ENCODE data around the gene CRKL.
"Not testable (repeated sequence)": the region's sequence is repeated elsewhere in the genome, so short reads cannot be mapped to it uniquely, and the experiment has no call there.

Gene CRKL

DNA sequence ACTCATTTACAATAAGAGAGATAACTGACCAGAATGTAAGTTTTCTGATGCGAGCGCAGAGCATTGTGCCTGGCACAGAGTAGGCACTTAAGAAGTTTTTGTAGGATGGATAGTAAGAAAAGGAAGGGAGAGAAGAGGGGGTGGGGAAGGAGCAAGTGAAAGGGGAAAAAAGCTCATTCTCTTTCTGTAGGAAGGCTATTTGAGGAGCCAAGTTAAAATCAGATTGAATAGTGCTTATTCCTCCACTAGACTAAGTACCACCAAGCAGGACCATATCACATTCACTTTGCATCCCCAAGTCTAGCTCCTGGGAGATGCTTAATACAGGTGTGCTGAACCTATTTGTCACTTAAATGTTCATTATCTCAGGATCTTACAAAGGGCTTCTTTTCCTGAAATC, 14.1 kb upstream of the CRKL start:
- no peak for DNase-seq

DNA sequence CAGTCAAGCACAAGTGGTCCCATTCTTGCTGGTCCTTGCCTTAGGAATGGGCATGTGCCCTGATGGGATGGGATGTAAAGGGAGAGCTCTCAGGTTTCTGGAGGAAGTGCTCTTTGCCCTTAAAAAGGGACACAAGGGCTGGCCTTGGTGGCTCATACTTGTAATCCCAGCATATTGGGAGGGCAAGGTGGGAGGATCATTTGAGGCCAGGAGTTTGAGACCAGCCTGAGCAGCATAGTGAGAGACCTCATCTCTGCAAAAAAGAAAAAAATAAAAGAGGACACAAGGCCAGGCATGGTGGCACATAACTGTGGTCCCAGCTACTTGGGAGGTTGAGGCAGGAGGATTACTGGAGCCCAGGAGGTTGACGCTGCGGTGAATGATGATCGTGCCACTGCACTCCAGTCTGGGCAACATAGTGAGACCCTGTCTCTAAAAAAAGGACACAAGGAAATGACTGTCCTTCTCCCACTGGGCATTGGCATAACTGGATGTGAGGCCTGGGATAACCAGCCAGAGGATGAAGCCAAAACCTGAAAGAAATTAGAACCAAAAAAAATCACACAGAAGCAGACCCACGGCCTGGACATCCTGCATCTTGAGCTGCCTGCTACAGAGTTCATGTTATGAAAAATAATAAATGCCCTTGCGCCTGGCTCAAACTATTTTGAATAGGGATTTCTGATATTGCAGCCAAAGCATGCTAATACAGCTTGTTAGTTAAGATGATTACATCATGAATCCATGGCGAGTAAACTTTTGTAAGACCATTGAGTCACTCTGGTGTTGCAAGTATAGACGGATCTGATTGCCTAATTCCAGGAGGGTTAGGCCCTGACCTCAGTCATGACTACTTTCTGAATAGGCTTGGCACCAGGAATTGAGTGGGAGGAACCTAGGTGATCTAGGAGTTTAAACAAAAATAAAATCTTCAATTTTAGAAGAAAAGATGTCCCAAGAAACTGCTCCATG, 12.9 kb upstream of the CRKL start:
- no peak for DNase-seq

DNA sequence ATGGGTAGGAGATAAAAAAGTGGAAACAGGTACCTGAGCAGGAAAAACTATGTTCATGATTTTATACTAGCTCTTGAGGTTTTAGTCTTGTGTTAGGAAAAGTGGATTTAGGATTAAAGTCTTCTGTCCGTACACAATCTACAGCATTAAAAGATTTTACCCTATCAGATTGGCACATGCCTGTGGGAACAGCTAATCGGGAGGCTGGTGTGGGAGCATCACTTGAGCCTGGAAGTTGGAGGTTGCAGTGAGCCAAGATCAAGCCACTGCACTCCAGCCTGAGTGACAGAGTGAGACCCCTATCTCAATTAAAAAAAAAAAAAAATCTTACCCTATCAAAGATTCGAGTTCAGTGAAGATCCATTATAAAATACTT, 12.2 kb upstream of the CRKL start:
- DNase-seq, result no peak

DNA sequence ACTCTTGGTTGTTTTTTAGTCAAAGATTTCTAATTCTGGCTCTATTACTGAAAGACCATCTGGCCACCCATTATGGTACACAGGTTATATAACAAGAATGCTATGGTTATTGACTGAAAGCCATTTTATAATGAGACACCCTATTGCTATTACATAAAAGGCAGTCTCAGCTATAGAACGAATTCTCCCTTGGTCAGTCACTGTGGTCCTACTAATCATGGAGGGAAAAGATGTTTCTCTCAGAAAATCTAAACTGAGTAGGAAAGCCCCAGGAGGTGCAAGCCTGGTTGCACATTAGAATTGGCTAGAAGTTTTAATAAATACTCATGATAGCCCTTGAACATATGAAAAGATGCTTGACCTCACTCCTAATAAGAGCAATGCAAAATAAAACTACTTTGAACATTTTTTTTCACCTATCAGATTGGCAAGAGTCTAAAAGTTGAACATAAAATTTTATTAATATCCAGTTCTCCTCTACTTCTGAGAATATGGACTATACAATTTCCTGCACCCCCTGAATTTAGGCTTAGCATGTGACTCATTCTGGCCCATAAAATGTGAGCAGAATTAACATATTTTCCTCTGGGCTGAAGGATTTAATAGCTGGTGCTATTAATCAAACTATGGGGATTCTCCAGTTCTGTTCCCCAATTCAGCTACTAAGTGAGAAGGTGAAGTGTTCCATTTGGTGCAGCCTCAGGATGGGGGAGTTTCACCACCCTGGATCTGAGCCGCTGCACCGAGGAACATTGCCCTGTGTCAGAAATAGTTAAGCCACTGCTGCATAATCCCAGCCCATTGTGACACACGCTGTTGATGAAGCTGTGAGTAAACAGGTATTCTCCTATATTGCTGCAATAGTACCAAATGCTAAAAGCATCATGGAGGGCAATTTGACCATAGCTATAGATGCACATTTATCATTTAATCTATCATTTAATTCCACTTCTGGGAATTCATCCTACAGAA, 11.5 kb upstream of the CRKL start:
- no peak for DNase-seq

DNA sequence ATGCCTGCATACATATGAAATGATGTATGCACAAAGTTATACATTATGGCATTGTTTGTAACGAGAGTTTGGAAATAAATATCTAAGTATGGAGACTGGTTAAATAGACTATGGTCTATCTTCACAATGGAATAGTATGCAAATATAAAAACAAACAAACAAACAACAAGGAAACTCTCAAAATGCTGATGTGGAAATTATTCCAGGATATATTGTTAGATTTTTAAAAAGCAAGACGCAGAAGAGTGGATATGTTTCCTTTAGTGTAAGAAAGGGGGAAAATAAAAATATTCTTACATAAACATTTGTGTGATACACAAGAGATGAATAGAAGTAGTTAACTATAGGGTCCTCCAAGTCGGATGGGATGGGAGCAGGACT, 10.8 kb upstream of the CRKL start:
- no peak for DNase-seq

DNA sequence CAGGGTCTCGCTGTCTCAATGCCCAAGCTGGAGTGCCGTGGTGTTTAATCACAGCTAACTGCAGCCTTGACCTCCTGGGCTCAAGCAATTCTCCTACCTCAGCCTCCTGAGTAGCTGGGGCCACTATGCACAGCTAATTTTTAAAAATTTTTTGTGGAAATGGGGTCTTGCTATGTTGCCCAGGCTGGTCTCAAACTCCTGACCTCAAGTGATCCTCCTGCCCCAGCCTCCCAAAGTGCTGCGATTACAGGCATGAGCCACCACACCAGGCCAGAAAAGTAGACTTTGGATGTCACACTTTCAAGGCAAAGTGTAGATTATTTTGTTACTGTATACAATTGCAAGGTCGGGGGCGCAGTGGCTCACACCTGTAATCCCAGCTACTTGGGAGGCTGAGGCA, 8.5 kb upstream of the CRKL start:
- not testable (repeated sequence) for DNase-seq

DNA sequence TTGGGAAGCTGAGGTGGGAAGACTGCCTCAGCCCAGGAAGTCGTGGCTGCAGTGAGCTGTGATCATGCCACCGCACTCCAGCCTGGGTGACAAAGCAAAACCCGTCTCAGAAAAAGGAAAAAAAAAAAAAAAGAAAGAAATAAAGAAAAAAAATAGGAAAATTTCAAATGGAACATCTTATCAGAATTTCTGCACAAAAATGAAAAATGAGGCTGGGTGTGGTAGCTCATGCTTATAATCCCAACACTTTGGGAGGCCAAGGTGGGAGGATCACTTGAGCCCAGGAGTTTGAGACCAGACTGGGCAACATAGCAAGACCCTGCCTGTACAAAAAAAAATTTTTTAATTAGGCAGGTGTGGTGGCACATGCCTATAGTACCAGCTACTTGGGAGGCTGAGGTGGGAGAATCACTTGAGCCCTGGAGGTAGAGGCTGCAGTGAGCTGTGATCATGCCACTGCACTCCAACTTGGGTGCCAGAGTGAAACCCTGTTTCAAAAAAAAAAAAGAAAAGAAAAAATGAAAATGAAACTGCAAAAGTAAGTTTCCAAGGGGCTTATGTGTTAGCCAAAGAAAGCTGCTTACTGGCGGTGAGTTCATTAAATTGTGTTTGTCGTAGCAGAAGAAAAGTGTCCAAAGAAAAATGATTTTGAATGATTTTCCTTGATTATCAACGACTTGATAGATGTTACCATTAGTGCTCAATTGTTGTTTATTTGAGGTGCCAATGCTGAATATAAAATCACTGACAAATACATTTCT, 7.5 kb upstream of the CRKL start:
- DNase-seq, result no peak

DNA sequence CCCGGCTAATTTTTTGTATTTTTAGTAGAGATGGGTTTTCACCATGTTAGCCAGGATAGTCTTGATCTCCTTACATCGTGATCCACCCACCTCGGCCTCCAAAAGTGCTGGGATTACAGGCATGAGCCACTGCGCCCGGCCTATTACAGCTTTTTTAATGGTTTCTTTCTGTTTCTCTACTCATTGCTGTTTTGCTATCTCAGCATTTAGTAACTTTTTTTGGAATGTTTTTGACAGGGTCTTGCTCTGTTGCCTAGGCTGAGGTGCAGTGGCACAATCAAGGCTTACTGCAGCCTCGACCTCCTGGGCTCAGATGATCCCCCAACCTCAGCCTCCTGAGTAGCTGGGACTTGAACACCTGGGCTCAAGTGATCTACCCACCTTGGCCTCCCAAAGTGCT, 4.7 kb upstream of the CRKL start:
- no peak for DNase-seq

DNA sequence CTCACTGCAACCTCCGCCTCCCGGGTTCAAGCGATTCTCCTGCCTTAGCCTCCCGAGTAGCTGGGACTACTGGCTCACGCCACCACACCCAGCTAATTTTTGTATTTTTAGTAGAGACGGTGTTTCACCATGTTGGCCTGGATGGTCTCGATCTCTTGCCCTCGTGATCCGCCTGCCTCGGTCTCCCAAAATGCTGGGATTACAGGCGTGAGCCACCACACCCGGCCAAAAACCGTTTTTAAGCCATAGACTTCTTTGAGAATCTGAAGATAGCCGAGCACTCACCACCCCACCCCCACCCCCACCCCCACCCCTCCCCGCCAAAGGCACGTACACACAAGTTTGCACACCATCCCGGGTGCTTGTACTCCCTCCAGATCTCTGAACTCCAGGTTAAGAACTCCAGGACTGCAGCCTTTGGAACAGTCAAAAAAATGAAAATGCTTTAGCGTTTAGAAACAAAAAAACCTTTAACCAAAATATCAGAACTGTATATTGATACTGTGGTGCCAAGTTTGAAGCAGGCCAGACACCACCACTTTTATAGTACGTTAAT, 1.5 kb downstream of the CRKL start:
- peak; percentile 4 for DNase-seq

DNA sequence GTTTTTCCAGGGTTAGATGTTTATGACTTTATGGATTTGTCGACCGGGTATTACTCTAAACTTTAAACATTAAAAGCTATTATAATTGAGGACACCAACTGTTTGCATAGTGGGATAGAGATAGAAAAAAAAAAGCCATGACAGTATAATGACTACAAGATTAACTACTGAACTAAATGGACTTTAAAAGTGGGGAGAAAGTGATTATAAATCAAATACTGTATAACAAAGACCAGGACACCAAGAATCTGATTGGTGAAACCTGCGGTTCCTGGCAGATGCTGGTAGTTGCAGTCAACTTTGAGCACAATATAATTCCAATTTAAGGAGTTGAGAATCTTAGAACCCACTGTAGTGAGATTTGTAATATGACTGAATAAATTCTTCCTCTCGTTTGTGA, 2.5 kb downstream of the CRKL start:
- DNase-seq, result no peak

DNA sequence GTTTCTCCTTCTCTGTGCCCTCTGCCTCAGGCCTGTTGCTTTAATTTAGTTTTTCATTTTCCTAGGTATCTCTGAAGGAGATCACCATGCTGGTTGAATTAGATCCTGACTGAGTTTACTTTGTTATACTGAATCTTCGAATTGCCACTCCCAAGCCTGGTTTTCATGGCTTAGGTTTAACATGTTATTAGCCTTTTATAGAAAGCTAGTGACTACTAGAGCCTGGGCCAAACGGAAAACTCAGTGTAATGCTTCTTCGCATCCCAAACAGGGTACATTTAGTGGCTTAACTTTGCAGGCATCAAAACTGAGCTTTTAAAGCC, 3.6 kb downstream of the CRKL start:
- no peak for DNase-seq

DNA sequence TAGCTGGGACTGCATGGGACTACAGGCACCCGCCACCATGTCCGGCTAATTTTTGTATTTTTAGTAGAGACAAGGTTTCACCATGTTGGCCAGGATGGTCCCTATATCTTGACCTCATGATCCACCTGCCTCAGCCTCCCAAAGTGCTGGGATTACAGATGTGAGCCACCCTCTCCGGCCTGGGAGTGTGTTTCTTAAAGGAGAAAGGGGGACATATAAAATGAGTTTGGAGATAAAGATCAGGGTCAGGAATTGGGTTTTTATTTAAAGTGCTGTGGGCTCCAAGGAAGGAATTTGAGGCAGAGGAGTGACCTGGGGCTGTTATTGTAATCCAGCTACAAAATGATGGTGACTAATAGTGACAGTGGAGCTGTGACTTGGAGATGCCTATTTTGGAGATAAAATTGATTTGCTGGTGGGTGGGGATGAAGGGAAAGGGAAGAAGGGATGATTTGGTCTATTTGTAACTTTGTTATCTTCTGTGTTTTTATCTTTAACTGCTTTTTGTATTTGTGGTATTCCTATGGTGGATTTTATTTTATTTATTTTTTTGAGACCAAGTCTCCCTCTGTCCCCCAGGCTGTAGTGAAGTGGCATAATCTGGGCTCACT, 5.0 kb downstream of the CRKL start:
- no peak for DNase-seq

DNA sequence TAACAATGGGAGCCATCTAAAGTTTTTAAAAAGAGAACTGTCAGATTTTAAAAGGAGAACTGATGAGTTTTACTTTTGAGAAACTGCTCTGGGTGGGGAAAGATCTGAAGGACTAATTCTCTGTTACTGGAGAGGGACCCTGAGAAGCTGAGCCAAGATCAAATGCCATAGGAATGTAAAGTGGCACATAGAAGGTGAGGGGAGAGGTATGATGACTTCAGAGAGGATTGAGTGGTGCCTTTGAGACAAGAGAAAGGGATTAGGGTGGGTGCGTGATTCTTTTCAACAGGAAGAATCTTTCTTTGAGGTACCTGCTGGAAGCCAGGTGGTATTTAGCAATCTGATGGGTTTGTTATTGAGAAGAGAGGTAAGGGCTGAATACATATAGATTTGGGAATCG, 9.0 kb downstream of the CRKL start:
- DNase-seq, result no peak

DNA sequence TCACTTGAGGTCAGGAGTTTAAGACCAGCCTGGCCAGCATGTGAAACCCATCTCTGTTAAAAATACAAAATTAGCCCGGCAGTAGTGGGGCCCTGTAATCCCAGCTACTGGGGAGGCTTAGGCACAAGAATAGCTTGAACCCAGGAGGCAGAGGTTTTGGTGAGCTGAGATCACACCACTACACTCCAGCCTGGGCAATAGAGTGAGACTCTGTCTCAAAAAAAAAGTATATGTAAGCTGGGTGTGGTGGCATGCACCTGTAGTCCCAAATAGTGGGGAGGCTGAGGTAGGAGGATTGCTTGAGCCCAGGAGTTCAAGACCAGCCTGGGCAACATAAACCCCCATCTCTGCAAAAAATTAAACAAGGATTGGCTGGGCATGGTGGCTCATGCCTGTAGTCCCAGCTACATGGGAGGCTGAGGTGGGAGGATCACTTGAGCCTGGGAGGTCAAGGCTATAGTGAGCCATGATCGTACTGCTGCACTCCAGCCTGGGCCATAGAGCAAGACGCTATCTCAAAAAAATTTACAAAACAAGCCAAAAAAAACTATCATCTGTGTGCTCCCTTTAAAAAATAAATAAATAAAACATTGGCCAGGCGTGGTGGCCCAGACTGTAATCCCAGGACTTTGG, 10.8 kb downstream of the CRKL start:
- no peak for DNase-seq

DNA sequence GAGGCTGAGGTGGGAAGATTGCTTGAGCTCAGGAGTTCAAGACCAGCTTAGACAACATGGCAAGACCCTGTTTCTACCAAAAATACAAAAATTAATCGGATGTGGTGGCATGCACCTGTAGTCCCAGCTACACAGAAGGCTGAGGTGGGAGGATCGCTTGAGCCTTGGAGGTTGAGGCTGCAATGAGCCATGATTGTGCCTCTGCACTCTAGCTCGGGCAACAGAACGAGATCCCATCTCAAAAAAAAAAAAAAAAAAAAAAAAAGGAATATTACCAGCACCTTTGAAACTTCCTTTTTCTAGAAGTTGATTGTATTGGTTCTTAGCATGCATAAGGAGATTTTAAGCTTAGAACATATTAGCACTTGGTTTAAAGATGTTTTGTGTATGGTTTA, 11.4 kb downstream of the CRKL start:
- DNase-seq, result no peak

DNA sequence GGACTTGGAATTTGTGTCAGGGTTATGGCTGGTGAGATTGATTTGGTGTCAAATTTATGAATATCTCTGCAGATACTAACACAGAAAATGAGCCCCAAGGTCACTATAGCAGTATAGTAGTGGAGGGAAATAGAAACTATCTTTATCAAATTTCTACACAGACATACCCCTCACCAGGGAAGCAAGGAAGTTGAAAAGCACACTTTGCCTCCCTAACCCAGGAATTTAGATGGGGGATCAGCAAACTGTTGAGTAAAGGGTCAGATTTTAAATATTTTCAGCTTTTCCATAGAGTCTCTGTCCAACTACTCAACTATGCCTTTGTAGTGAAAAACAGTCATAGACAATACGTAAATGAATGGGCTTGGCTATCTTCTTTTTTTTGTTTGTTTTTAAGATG, 12.8 kb downstream of the CRKL start:
- no peak for DNase-seq

DNA sequence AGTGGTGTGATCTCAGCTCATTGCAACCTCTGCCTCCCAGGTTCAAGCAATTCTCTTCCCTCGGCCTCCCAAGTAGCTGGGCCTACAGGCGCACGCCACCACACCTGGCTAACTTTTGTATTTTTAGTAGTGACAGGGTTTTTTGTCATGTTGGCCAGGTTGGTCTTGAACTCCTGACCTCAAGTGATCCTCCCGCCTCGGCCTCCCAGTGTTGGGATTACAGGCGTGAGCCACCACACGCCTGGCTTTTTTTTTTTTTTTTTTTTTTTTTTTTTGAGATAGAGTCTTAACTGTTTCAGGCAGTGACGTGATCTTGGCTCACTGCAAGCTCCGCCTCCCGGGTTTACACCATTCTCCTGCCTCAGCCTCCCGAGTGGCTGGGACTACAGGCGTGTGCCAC, 13.2 kb downstream of the CRKL start:
- DNase-seq, result not testable (repeated sequence)

DNA sequence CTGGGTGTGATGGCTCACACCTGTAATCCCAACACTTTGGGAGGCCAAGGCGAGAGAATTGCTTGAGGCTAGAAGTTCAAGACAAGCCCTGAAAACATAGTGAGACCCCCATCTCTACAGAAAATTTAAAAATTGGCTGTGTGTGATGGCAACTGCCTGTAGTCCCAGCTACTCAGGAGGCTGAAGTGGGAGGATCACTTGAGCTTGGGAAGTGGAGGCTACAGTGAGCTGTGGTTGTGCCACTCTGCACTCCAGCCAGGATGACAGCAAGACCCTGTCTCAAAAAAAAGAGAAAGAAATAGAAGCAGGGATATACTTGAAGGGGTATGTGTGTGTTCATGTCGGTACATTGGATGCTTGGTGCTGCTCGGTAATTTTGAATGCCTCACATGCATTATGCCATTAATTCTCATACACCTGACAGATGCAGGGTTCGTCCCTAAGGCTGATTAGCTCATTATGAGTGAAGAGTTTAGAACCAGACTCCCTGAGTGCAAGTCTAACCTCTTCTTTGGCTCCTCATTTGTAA, 14.0 kb downstream of the CRKL start:
- DNase-seq, result no peak

DNA sequence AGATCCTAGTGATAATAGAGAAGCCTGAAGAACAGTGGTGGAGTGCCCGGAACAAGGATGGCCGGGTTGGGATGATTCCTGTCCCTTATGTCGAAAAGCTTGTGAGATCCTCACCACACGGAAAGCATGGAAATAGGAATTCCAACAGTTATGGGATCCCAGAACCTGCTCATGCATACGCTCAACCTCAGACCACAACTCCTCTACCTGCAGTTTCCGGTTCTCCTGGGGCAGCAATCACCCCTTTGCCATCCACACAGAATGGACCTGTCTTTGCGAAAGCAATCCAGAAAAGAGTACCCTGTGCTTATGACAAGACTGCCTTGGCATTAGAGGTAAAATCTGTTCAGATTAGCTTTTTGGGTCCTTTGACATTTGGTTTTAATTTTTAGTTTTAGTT, 16.7 kb downstream of the CRKL start:
- no peak for DNase-seq

DNA sequence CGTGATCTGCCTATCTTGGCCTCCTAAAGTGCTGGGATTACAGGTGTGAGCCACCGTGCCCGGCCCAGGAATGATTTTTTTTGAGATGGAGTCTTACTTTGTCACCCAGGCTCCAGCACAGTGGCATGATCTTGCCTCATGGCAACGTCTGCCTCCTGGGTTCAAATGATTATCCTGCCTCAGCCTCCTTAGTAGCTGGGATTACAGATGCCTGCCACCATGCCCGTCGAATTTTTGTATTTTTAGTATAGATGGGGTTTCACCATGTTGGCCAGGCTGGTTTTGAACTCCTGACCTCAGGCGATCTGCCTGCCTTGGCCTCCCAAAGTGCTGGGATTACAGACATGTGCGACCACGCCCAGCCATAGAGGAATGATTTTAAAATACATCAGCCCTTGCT, 17.8 kb downstream of the CRKL start:
- DNase-seq, result not testable (repeated sequence)

DNA sequence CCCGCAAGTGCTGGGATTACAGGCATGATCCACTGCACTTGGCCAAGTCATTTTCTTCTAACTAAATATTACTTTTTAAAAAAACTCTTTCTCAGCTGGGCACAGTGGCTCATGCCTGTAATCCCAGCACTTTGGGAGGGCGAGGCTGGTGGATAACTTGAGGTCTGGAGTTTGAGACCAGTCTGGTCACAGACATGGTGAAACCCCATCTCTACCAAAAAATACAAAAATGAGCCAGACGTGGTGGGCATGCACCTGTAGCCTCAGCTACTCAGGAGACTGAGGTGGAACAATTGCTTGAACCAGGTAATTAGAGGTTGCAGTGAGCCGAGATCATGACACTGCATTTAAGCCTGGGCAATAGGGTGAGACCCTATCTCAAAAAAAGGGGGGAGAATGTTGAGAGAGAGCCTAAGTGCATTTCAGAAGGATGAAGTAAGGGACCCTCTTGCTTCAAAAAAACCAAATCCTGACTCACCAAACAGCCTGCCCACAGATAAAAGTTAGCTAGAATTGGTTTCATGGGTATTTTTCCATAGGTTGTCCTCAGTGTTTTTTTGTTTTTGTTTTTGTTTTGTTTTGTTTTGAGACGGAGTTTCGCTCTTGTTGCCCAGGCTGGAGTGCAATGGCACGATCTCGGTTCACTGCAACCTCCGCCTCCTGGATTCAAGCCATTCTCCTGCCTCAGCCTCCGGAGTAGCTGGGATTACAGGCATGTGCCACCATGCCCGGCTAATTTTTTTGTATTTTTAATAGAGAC, 18.8 kb downstream of the CRKL start:
- DNase-seq, result not testable (repeated sequence)
